Upper lobe of left lung (tissue), 6 donors: ENCODE measurements around the gene AGBL4. TPM values are rescaled to one million over a fixed set of nuclear protein-coding genes. Genes with fewer than 3 reads are reported as not detected.

Source experiments
- ATAC-seq, 2 donors: fragments of 200-7000 bp; cut with Tn5 transposase; one replicate each; pipeline ENCODE4 v1.9.1; 2022; ENCODE audit warnings: mild to moderate bottlenecking in 2 of 2, moderate library complexity in 2 of 2; ENCODE audit not compliant: low FRiP score in 2 of 2
- DNase-seq, 2 donors: peaks; one replicate each; pipeline ENCODE4 v3.0.0-alpha.2; 2019 to 2020
- H3K27ac ChIP-seq, 4 donors: fragments of 200-600 bp; sonication (generic); one replicate each; pipeline ENCODE4 v1.5.1; 2016 to 2019
- H3K27me3 ChIP-seq, 4 donors: fragments of 200-600 bp; sonication (generic); one replicate each; pipeline ENCODE4 v1.5.1; 2017 to 2019
- H3K36me3 ChIP-seq, 4 donors: fragments of 200-600 bp; sonication (generic); one replicate each; pipeline ENCODE4 v1.5.1; 2016 to 2019
- H3K4me1 ChIP-seq, 4 donors: fragments of 200-600 bp; sonication (generic); one replicate each; pipeline ENCODE4 v1.5.1; 2018 to 2019
- H3K4me3 ChIP-seq, 4 donors: fragments of 200-600 bp; sonication (generic); one replicate each; pipeline ENCODE4 v1.5.1; 2017 to 2019; ENCODE audit warnings: mild to moderate bottlenecking in 2 of 4, moderate library complexity in 1 of 4
- H3K9me3 ChIP-seq, 4 donors: fragments of 200-600 bp; sonication (generic); one replicate each; pipeline ENCODE4 v1.5.1; 2018 to 2019
- EP300 ChIP-seq, 4 donors: sonication (generic); formaldehyde crosslinking; IDR thresholded peaks; one replicate each; pipeline ENCODE4 v1.5.1; 2017; ENCODE audit warnings: antibody characterized with exemption in 4 of 4, control low read depth in 2 of 4
- POLR2A ChIP-seq, 4 donors: fragments of 450-650 bp; IDR thresholded peaks; one replicate each; pipeline ENCODE4 v1.5.1; 2016 to 2017; ENCODE audit warnings: antibody characterized with exemption in 4 of 4, mild to moderate bottlenecking in 2 of 4
- POLR2AphosphoS5 ChIP-seq, 2 donors: sonication (generic); formaldehyde crosslinking; IDR thresholded peaks; one replicate each; pipeline ENCODE4 v1.5.1; 2017; ENCODE audit warnings: antibody characterized with exemption in 2 of 2
- WGBS, 2 donors: methylation state at CpG; one replicate each; pipeline ENCODE4 v1.1.5; 2017 to 2018; 5-methylcytosine and 5-hydroxymethylcytosine counted together
- total RNA-seq, 6 donors: library from RNA; depleted of rRNA in 4 of 6; stranded (reverse); fragments of >200 nt in 4 of 6; gene quantifications; one replicate each; pipeline versions ENCODE4 v1.1.0 to v1.2.1, GENCODE V29; 2016 to 2021
- TF ChIP-seq, protein P1 (sequence below), 6 experiments: fragments of 450-650 bp in 4 of 6; fragments of 200-600 bp in 2 of 6; sonication (generic) in 2 of 6; IDR thresholded peaks; one replicate each; pipeline ENCODE4 v1.5.1; 2016 to 2019; ENCODE audit warnings: antibody characterized with exemption in 6 of 6
- donor health status: DM: no; HTN: no; CAD: no; lungs with moderate emphysema.
- donor health status: DM: no; HTN: yes; CAD: no; lungs with severe emphysema.

Gene AGBL4
- total RNA-seq, 6 donors from 2014 or later, result 0.57 to 10.5 (median 1.5) TPM

DNA sequence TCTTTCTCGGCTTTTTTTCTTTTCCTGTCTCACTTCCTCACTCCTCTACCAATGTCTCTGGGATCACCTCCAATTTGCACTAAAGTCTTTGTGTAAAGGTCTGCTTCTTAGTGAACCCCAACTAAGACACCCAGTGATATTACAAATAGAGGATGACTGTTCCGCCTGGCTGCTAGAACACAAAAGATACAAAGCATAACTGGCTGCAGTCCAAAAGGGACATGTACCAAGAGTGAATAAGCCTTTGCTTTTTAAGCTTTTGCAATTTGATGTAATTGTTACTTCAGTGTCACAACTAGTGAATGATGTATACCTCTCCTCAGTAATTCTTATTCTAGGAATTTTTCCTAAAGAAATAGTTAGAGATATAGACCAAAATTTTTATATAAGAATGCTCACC, 1164.3 kb downstream of the AGBL4 start:
- 31 to 35% methylated on average over 2 of the region's 2 CpGs for WGBS, 2 donors
- H3K4me1 ChIP-seq, result no peaks in the 10 kb centered on the region
- DNase-seq, result no peak
- no peaks in the 10 kb centered on the region for H3K36me3 ChIP-seq
- H3K27me3 ChIP-seq, result no peaks in the 10 kb centered on the region
- TF ChIP-seq POLR2AphosphoS5 (IDR thresholded peaks at IDR 0.05) (no peak), POLR2A (IDR thresholded peaks at IDR 0.05) (no peak), EP300 (IDR thresholded peaks at IDR 0.05) (no peak)
- TF ChIP-seq, protein P1, sequence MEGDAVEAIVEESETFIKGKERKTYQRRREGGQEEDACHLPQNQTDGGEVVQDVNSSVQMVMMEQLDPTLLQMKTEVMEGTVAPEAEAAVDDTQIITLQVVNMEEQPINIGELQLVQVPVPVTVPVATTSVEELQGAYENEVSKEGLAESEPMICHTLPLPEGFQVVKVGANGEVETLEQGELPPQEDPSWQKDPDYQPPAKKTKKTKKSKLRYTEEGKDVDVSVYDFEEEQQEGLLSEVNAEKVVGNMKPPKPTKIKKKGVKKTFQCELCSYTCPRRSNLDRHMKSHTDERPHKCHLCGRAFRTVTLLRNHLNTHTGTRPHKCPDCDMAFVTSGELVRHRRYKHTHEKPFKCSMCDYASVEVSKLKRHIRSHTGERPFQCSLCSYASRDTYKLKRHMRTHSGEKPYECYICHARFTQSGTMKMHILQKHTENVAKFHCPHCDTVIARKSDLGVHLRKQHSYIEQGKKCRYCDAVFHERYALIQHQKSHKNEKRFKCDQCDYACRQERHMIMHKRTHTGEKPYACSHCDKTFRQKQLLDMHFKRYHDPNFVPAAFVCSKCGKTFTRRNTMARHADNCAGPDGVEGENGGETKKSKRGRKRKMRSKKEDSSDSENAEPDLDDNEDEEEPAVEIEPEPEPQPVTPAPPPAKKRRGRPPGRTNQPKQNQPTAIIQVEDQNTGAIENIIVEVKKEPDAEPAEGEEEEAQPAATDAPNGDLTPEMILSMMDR (IDR thresholded peaks at IDR 0.05), result no peak
- H3K9me3 ChIP-seq, result peaks cover 0 to 6% (median 0%) of the 10 kb centered on the region in 4 donors
- no peak overlapping the region for H3K27ac ChIP-seq
- no peak overlapping the region for H3K4me3 ChIP-seq
- ATAC-seq, result no peak

DNA sequence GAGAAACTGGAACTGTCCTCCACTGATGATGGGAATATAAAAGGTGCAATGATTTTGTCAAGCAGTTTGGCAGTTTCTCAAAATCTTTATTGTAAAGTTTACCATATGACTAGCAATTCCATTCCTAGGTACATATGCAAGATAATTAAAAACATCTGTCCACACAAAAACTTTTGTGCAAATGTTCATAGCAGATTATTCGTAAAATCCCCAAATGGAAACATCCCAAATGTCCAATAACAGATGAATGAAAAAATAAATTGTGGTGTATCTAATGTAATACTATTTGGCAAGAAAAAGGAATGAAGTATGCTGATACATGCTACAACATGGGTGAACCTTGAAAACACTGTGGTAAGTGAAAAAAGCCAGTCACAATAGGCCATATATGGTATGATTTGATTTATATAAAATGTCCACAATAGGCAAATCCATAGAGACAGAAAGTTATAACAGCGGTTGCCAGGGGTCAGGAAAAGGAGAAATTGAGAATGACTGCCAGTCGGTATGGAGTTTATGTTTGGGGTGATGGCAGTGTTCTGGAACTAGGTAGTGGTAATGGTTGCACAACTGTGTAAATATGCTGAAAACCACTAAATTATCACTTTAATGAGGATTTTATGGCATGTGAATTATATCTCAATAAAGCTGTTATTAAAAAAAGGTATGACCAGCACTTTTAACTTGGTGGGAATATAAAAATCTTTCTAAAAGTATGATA, 1165.4 kb downstream of the AGBL4 start:
- peaks cover 0 to 6% (median 0%) of the 10 kb centered on the region in 4 donors for H3K9me3 ChIP-seq
- DNase-seq, result no peak
- no peaks in the 10 kb centered on the region for H3K4me1 ChIP-seq
- no peak overlapping the region for H3K4me3 ChIP-seq
- H3K27ac ChIP-seq, result no peak overlapping the region
- no peak for TF ChIP-seq POLR2AphosphoS5 (IDR thresholded peaks at IDR 0.05)
- TF ChIP-seq, protein P1 (IDR thresholded peaks at IDR 0.05), result no peak
- TF ChIP-seq EP300 (IDR thresholded peaks at IDR 0.05), result no peak
- TF ChIP-seq POLR2A (IDR thresholded peaks at IDR 0.05), result no peak
- WGBS, 2 donors, result 58 to 60% methylated on average over 3 of the region's 3 CpGs
- no peak for ATAC-seq
- H3K27me3 ChIP-seq, result no peaks in the 10 kb centered on the region
- H3K36me3 ChIP-seq, result no peaks in the 10 kb centered on the region

DNA sequence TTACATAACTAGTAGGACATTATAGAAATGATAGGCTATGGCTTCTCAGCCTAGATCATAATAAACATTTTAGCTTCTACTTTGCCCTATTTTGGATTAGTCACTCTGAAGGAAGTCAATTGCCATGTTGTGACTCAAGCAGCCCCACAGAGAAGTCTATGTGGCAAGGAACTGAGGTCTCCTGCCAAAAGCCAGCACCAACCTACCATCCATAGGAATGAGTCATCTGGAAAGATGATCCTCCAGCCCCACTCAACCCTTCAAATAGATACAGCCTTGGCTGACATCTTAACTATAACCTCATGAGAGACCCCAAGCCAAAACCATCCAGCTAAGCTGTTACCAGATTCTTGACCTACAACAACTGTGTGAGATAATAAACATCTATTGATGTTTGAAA, 1170.7 kb downstream of the AGBL4 start:
- ATAC-seq, result no peak

DNA sequence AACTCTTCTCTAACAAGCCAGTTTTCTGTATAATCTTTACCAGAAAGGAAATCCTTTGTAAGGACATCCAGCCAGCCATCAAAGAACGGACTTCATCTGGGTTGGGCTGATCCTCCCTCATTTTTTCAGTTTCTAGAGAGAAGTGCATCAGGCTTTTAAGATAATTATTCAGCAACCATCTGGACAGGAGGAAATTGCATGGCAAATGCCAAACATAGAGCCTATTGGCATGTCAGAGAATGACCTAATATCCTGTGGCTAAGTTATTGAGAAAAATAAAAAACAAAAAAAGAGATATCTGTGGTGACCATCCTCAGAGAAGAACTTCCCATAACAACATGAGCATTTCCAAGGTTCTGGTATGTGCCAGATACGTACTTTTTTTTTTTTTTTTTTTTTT, 1172.1 kb downstream of the AGBL4 start:
- ATAC-seq, result no peak
- H3K27me3 ChIP-seq, result no peaks in the 10 kb centered on the region
- WGBS, 2 donors, result 38 to 52% methylated on average over 2 of the region's 2 CpGs
- no peaks in the 10 kb centered on the region for H3K9me3 ChIP-seq
- TF ChIP-seq POLR2A (IDR thresholded peaks at IDR 0.05) (no peak), POLR2AphosphoS5 (IDR thresholded peaks at IDR 0.05) (no peak), EP300 (IDR thresholded peaks at IDR 0.05) (no peak)
- TF ChIP-seq, protein P1 (IDR thresholded peaks at IDR 0.05), result no peak
- H3K27ac ChIP-seq, result no peak overlapping the region
- no peak for DNase-seq
- no peaks in the 10 kb centered on the region for H3K36me3 ChIP-seq
- H3K4me3 ChIP-seq, result no peak overlapping the region
- H3K4me1 ChIP-seq, result no peaks in the 10 kb centered on the region

More for the DNA sequence above, 1170.7 kb downstream of the AGBL4 start:
- H3K9me3 ChIP-seq, result no peaks in the 10 kb centered on the region
- H3K4me3 ChIP-seq, result no peak overlapping the region
- H3K4me1 ChIP-seq, result no peaks in the 10 kb centered on the region
- no peaks in the 10 kb centered on the region for H3K36me3 ChIP-seq
- DNase-seq, result no peak
- H3K27me3 ChIP-seq, result no peaks in the 10 kb centered on the region
- no peak for TF ChIP-seq EP300 (IDR thresholded peaks at IDR 0.05)
- no peak for TF ChIP-seq POLR2A (IDR thresholded peaks at IDR 0.05)
- TF ChIP-seq POLR2AphosphoS5 (IDR thresholded peaks at IDR 0.05), result no peak
- TF ChIP-seq, protein P1 (IDR thresholded peaks at IDR 0.05), result no peak
- H3K27ac ChIP-seq, result no peak overlapping the region

DNA sequence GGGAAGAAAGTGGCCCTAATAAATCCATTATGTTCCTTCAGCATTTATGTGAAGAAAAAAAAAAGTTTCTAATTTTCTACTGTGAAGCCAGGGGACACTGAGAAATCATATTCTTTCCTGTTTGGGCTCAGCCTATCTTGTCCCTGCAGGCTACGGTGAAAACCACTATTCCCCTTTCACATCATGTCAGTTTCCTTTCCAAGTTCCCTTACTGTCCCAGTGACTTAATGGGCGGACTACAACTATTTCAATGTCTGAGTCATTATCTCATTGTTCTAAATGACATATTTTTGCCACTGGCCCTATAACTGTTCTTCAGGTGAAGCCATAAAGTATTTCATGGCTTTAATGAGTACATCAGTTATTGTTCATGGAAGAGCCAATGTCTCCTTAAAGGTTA, 1175.7 kb downstream of the AGBL4 start:
- ATAC-seq (no peak), DNase-seq (no peak)
- TF ChIP-seq, protein P1 (IDR thresholded peaks at IDR 0.05), result no peak
- TF ChIP-seq EP300 (IDR thresholded peaks at IDR 0.05), result no peak
- TF ChIP-seq POLR2A (IDR thresholded peaks at IDR 0.05), result no peak
- TF ChIP-seq POLR2AphosphoS5 (IDR thresholded peaks at IDR 0.05), result no peak
- H3K4me1 ChIP-seq, result no peaks in the 10 kb centered on the region
- WGBS, 2 donors, result 69 to 74% methylated on average over 2 of the region's 2 CpGs
- H3K4me3 ChIP-seq, result no peak overlapping the region
- no peaks in the 10 kb centered on the region for H3K9me3 ChIP-seq
- H3K27ac ChIP-seq, result no peak overlapping the region
- no peaks in the 10 kb centered on the region for H3K36me3 ChIP-seq
- H3K27me3 ChIP-seq, result no peaks in the 10 kb centered on the region
